ENCODE results near the gene C1QTNF2.

GRCh38 chr5:160395111-160395510 lies 24.7 kb upstream of the C1QTNF2 start:
- TF ChIP-seq, protein P1, sequence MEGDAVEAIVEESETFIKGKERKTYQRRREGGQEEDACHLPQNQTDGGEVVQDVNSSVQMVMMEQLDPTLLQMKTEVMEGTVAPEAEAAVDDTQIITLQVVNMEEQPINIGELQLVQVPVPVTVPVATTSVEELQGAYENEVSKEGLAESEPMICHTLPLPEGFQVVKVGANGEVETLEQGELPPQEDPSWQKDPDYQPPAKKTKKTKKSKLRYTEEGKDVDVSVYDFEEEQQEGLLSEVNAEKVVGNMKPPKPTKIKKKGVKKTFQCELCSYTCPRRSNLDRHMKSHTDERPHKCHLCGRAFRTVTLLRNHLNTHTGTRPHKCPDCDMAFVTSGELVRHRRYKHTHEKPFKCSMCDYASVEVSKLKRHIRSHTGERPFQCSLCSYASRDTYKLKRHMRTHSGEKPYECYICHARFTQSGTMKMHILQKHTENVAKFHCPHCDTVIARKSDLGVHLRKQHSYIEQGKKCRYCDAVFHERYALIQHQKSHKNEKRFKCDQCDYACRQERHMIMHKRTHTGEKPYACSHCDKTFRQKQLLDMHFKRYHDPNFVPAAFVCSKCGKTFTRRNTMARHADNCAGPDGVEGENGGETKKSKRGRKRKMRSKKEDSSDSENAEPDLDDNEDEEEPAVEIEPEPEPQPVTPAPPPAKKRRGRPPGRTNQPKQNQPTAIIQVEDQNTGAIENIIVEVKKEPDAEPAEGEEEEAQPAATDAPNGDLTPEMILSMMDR (IDR thresholded peaks at IDR 0.05; ENCODE audit: poor library complexity, severe bottlenecking): no peak
- no peak for TF ChIP-seq EP300 (conservative IDR thresholded peaks at IDR 0.05; ENCODE audit: poor library complexity, severe bottlenecking)
- TF ChIP-seq POLR2AphosphoS5 (IDR thresholded peaks at IDR 0.05): no peak
- no peak for TF ChIP-seq SMC3 (conservative IDR thresholded peaks at IDR 0.05; ENCODE audit: poor library complexity)

Data from neural cell (in vitro differentiated cells).